ENCODE data around the gene HES7.

DNA sequence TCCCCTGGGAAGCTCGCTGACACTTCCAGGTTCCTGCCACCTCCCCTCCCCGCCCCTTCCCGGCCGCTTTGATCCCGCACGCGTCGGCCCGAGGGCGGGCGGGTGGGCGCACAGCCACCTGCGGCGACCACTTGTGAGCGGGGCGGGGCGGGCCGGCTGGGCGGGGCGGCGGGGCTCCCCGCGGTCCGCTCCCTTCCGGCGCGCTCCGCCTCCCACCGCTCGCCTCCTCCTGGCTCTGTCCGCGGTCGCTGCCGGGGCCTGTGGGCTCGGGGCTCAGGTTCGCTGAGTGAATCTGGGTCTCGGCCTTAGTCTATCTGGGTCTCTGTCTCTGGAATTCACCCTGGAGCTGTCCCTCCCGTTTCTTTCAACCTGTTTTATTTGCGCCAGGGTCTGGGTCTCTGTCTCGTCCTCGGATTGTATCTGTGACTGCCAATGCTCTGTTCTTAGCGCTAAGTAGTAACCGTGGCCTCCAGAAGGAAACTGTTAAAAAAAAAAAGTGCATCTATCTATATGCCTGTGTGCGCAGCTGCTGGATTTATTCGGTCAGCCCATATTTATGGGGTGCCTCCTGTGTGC lies 2.7 kb upstream of the HES7 start:
- TF ChIP-seq EP300 (IDR thresholded peaks at IDR 0.05) (no peak), POLR2A (IDR thresholded peaks at IDR 0.05) (no peak)
- TF ChIP-seq, protein P1, sequence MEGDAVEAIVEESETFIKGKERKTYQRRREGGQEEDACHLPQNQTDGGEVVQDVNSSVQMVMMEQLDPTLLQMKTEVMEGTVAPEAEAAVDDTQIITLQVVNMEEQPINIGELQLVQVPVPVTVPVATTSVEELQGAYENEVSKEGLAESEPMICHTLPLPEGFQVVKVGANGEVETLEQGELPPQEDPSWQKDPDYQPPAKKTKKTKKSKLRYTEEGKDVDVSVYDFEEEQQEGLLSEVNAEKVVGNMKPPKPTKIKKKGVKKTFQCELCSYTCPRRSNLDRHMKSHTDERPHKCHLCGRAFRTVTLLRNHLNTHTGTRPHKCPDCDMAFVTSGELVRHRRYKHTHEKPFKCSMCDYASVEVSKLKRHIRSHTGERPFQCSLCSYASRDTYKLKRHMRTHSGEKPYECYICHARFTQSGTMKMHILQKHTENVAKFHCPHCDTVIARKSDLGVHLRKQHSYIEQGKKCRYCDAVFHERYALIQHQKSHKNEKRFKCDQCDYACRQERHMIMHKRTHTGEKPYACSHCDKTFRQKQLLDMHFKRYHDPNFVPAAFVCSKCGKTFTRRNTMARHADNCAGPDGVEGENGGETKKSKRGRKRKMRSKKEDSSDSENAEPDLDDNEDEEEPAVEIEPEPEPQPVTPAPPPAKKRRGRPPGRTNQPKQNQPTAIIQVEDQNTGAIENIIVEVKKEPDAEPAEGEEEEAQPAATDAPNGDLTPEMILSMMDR (IDR thresholded peaks at IDR 0.05) = no peak
